SK-N-SH treated with all-trans-retinoic acid at 6 μM for 48 hours (cell line): Measurements from ENCODE around the gene SWSAP1.

Source experiments
- GLIS3 ChIP-seq: fragments of 250-450 bp; sonication (Bioruptor Pico); IDR thresholded peaks from 2 replicates; pipeline ENCODE4 v1.5.0; 2020; ENCODE audit warnings: mild to moderate bottlenecking, moderate library complexity
- OSR1 ChIP-seq: fragments of 250-450 bp; sonication (Bioruptor Pico); IDR thresholded peaks from 2 replicates; pipeline ENCODE4 v1.8.0; 2022; ENCODE audit warnings: moderate library complexity, mild to moderate bottlenecking, inconsistent platforms
- ZNF70 ChIP-seq: fragments of 450-650 bp; formaldehyde crosslinking; IDR thresholded peaks from 2 replicates; pipeline ENCODE4 v1.5.0; 2020; ENCODE audit warnings: mild to moderate bottlenecking, moderate library complexity
- TF ChIP-seq, protein P1 (sequence below): fragments of 250-450 bp; sonication (Bioruptor Pico); IDR thresholded peaks from 2 replicates; pipeline ENCODE4 v1.5.0; 2020; ENCODE audit warnings: mild to moderate bottlenecking, moderate library complexity

DNA sequence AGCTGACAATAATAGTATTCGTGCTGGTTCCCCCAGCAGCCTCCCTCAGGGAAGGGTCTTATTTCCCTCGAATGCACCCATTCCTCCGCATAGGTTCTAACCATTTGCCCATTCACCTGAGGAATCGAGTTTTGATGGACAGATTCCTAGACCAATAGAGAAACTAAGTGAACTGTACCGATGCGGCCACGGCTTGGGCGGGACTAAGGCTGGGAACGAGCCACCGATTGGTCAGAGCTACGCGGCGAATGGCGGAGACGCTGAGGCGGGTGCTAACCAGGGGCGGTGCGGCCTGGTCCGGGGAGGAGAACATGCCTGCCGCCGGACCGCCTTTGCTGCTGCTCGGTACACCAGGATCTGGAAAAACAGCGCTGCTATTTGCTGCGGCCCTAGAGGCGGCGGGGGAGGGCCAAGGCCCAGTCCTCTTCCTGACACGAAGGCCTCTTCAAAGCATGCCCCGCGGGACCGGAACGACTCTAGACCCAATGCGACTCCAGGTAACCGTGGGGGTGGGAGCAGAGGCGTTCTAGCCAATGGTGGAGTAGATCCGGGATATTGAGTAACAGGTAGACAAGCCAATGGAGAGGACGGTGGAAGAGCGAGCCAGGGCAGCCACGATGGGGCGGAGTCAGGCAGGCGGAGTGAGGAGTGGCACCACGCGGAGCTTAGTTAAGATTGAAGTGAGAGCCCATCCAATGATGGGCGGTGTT lies at the start of gene SWSAP1:
- no peak for TF ChIP-seq ZNF70 (CRISPR knock-in tag)
- no peak for TF ChIP-seq GLIS3
- TF ChIP-seq OSR1 (CRISPR knock-in tag), result no peak
- TF ChIP-seq, protein P1, sequence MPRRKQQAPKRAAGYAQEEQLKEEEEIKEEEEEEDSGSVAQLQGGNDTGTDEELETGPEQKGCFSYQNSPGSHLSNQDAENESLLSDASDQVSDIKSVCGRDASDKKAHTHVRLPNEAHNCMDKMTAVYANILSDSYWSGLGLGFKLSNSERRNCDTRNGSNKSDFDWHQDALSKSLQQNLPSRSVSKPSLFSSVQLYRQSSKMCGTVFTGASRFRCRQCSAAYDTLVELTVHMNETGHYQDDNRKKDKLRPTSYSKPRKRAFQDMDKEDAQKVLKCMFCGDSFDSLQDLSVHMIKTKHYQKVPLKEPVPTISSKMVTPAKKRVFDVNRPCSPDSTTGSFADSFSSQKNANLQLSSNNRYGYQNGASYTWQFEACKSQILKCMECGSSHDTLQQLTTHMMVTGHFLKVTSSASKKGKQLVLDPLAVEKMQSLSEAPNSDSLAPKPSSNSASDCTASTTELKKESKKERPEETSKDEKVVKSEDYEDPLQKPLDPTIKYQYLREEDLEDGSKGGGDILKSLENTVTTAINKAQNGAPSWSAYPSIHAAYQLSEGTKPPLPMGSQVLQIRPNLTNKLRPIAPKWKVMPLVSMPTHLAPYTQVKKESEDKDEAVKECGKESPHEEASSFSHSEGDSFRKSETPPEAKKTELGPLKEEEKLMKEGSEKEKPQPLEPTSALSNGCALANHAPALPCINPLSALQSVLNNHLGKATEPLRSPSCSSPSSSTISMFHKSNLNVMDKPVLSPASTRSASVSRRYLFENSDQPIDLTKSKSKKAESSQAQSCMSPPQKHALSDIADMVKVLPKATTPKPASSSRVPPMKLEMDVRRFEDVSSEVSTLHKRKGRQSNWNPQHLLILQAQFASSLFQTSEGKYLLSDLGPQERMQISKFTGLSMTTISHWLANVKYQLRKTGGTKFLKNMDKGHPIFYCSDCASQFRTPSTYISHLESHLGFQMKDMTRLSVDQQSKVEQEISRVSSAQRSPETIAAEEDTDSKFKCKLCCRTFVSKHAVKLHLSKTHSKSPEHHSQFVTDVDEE (CRISPR knock-in tag), result no peak
